Hematopoietic multipotent progenitor cell treated with erythropoietin and hydrocortisone succinate and interleukin-3 and kit ligand, for 17 days (in vitro differentiated cells): ENCODE results near the gene ZNF236.

Experiments used
- DNase-seq: peaks from one replicate; pipeline ENCODE4 v3.0.0-alpha.2; 2015; ENCODE audit warnings: low spot score

ZNF236 gene

GRCh38 chr18:76860411-76860810 is 38.1 kb downstream of the ZNF236 start:
- no peak for DNase-seq

- no peak for DNase-seq
Measured at GRCh38 chr18:76866666-76867065, 44.3 kb downstream of the ZNF236 start.

- DNase-seq = no peak
Measured at GRCh38 chr18:76873311-76873710, 51.0 kb downstream of the ZNF236 start.

GRCh38 chr18:76873713-76874112 is 51.4 kb downstream of the ZNF236 start:
- DNase-seq = no peak

- DNase-seq = no peak
Measured at GRCh38 chr18:76874642-76875389, 52.5 kb downstream of the ZNF236 start.

DNA sequence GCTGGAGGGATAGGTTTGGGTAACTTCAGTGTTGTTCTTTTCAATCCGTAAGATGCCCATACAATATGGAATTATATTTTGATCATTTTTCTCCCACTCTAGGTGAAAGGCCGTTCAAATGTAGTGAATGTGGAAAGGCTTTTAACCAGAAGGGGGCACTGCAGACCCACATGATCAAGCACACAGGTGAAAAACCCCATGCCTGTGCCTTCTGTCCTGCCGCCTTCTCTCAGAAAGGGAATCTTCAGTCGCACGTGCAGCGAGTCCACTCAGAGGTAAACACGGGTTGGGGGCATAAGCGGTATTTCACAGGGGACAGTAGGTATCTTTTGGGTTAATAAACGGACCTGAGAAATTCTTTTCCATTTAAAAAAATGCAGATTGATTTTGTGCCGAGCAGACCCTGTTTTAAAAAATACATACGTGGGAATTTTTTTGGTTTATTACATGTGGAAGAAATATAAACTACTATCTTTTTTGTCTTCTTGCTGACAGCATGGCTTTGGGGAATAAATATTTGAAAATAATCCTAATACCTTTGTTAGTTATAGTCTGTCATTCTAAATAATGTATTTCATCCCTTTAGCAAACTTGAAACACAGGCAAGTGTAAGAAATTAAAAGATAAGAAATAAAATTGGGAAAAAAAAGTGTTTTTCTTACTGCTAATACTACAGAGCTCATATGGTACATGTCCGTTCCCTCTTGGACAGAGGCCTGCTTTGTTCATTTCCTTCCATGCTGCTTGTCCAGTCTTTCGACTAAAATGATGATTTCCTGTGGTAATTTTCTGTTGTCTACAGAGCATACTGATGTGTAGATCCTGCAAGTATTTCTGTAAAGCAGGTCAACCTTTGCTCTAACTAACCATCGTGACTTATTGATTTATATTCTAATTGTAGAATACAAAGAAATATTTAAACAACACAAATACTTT is 53.3 kb downstream of the ZNF236 start:
- DNase-seq = peak; percentile 57

GRCh38 chr18:76878426-76878825 is 56.1 kb downstream of the ZNF236 start:
- DNase-seq = no peak

GRCh38 chr18:76880026-76880425 is 57.7 kb downstream of the ZNF236 start:
- no peak for DNase-seq

GRCh38 chr18:76881744-76882143 is 59.4 kb downstream of the ZNF236 start:
- DNase-seq = no peak

GRCh38 chr18:76882146-76882545 is 59.8 kb downstream of the ZNF236 start:
- DNase-seq = no peak

- no peak for DNase-seq
Measured at GRCh38 chr18:76885001-76885400, 62.6 kb downstream of the ZNF236 start.

GRCh38 chr18:76886112-76886511 is 63.8 kb downstream of the ZNF236 start:
- DNase-seq = no peak

DNA sequence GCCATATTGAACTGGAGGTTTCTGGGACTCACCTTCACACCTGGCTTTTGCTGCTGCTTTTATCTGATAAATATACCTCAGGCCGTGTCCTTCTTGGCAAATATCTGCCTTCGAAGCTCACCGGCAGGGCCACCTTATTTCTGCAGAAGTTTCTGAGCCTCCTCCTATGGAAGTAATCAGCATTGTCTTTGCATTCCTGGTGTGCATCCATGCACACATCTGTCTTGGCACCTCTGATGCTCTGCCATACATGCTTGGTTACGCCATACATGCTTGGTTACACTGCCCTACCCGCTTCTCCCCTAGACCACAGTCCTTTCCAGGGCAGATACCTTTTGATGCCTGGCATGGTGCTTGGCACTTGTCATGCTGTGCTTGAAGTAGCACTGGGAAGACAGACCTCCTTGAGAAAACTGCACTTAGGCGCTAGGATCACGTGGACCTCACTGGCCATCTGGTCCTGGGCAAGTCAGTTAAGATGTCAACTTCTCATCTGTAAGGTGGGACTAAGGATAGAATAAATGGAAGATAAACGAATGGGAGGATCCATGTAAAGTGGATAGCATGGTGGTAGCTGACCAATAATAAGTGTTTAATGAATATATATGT is 66.8 kb downstream of the ZNF236 start:
- no peak for DNase-seq

- no peak for DNase-seq
Measured at GRCh38 chr18:76892832-76893231, 70.5 kb downstream of the ZNF236 start.

DNA sequence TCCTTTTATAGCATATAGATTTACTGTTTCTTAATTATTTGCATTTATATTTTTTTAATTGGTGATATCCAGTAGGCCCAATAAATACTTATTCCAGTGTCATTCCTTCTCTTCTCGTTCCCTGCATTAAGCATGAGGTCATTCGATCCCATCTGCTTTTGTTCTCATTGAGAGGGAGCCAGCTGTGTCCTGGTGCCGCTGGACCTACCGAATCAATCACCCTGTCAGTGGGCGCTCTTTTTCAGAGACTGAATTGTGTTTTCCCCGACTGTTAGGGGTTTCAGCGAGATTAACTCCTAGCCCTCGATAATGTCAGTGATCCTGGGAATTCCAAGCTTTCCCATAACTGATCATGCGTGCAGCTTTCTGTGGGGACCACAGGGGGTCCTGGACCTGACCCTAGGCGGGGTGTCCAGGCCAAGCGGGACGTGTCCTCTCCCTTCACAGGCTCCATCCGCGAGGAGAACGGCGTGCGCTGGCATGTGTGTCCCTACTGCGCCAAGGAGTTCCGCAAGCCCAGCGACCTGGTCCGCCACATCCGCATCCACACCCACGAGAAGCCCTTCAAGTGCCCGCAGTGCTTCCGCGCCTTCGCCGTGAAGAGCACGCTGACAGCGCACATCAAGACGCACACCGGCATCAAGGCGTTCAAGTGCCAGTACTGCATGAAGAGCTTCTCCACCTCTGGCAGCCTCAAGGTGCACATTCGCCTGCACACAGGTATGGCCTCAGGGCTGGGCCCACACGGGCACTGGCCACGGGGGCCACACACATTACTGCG is 72.4 kb downstream of the ZNF236 start:
- no peak for DNase-seq

GRCh38 chr18:76895498-76895897 is 73.1 kb downstream of the ZNF236 start:
- no peak for DNase-seq

- DNase-seq = no peak
Measured at GRCh38 chr18:76896677-76897076, 74.3 kb downstream of the ZNF236 start.

DNA sequence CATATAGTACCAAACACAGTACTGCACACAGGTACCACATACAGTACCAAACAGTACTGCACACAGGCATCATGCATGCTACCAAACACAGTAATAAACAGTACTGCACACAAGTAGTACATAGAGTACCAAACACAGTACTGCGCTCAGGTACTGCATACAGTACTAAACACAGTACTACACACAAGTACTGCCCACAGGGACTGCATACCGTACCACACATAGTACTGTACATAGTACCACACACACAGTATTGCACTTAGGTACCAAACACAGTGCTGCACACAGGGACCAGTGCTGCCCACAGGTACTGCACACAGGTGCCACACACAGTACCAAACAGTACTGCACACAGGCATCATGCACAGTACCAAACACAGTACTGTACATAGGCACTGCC is 74.9 kb downstream of the ZNF236 start:
- DNase-seq = no peak

DNA sequence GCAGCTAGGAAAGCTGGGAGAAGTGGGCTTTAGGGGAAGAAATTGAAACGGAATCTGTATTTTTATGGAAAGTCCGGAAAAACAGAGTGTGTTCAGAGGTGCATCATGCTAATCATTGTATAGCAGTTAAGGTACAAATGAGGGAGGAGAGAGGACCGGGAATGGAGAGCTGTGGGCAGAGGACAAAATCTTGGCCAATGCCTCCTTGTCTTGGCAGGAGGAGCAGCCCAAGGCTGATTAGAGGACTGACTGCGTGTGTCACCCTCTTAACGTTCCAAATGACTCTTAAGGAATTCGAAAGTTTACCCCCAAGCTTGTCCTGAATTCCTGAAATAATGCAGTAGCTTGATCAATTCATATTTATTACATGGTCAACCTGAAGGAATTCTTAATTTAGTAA is 81.0 kb downstream of the ZNF236 start:
- no peak for DNase-seq

GRCh38 chr18:76905821-76906220 is 83.5 kb downstream of the ZNF236 start:
- no peak for DNase-seq

- no peak for DNase-seq
Measured at GRCh38 chr18:76908277-76908676, 85.9 kb downstream of the ZNF236 start.

DNA sequence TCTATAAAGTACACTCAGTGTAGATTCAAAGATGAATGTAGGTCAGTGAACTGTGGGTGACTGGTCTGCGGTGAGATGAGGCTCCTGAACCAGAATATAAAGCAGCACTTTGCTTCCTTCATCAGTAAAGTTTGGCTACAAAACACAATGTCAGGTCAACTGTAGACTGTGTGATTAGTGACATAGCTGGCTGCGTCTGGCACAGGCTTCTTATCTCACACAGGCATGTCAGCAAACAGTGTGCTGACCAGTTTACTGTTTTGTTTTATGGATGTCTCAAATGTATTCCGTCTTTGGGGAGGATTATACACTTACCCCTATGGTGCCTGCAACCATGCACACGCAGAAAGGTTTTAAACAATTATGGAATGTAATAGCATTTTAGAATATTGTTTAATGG is 87.1 kb downstream of the ZNF236 start:
- no peak for DNase-seq
